KMS-11 (cell line): ENCODE data around the gene RPEL1.

Experiments
- H2AFZ ChIP-seq: fragments of 200-600 bp; sonication (generic); 2 replicates; pipeline ENCODE4 v1.6.1; 2016; ENCODE audit warnings: antibody characterized with exemption, mixed run types, low read depth
- H3K27ac ChIP-seq: fragments of 200-600 bp; sonication (generic); 2 replicates; pipeline ENCODE4 v1.6.1; 2016; ENCODE audit warnings: mild to moderate bottlenecking, mixed run types
- H3K27me3 ChIP-seq: fragments of 200-600 bp; sonication (generic); 2 replicates; pipeline ENCODE4 v1.6.1; 2017; ENCODE audit warnings: mild to moderate bottlenecking, low read depth, mixed run types, moderate library complexity; ENCODE audit not compliant: insufficient read depth
- H3K36me3 ChIP-seq: fragments of 200-600 bp; sonication (generic); 2 replicates; pipeline ENCODE4 v1.6.1; 2017; ENCODE audit warnings: mild to moderate bottlenecking, mixed run types; ENCODE audit not compliant: insufficient read depth
- H3K4me1 ChIP-seq: fragments of 200-600 bp; sonication (generic); 2 replicates; pipeline ENCODE4 v1.6.1; 2016; ENCODE audit warnings: mild to moderate bottlenecking, low read depth, mixed run types; ENCODE audit not compliant: poor library complexity, severe bottlenecking
- H3K4me2 ChIP-seq: fragments of 200-600 bp; sonication (generic); 2 replicates; pipeline ENCODE4 v1.7.0; 2016; ENCODE audit warnings: mild to moderate bottlenecking, mixed run types
- H3K4me3 ChIP-seq: fragments of 200-600 bp; sonication (generic); IDR thresholded peaks from 2 replicates; pipeline ENCODE4 v1.6.1; 2017; ENCODE audit warnings: low read depth, low read length, mixed read lengths; ENCODE audit not compliant: insufficient read depth
- H3K79me2 ChIP-seq: fragments of 200-600 bp; sonication (generic); 2 replicates; pipeline ENCODE4 v1.6.1; 2016; ENCODE audit warnings: low read depth, mixed run types; ENCODE audit not compliant: insufficient read depth
- H3K9ac ChIP-seq: fragments of 200-600 bp; sonication (generic); 2 replicates; pipeline ENCODE4 v1.6.1; 2016; ENCODE audit warnings: mild to moderate bottlenecking, mixed run types
- H4K20me1 ChIP-seq: fragments of 200-600 bp; sonication (generic); 2 replicates; pipeline ENCODE4 v1.6.1; 2016; ENCODE audit warnings: mild to moderate bottlenecking, mixed run types; ENCODE audit not compliant: insufficient read depth
- TF ChIP-seq, protein P1 (sequence below): fragments of 200-600 bp; sonication (generic); conservative IDR thresholded peaks from 2 replicates; pipeline ENCODE4 v1.6.1; 2017; ENCODE audit warnings: low read depth, mild to moderate bottlenecking, antibody characterized with exemption, low read length, moderate library complexity, mixed read lengths

Gene RPEL1

DNA sequence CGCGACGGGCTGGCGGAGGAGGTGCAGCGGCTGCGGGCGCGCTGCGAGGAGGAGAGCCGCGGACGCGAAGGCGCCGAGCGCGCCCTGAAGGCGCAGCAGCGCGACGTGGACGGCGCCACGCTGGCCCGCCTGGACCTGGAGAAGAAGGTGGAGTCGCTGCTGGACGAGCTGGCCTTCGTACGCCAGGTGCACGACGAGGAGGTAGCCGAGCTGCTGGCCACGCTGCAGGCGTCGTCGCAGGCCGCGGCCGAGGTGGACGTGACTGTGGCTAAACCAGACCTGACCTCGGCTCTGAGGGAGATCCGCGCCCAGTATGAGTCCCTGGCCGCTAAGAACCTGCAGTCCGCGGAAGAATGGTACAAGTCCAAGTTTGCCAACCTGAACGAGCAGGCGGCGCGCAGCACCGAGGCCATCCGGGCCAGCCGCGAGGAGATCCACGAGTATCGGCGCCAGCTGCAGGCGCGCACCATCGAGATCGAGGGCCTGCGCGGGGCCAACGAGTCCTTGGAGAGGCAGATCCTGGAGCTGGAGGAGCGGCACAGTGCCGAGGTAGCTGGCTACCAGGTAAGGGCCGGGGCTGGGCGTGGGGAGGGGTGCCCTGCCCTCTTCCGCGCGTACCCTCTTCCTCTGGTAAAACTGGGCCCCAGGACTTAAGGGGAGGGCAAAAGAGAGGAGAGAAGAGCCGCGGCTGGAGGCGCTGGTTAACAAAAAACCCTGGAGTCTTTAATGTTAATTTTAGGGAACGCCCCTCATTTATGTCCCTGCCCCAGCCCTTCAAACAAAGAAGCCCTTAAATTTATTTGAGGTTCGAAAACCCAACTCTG is 32.2 kb downstream of the RPEL1 start:
- H3K27me3 ChIP-seq, result no peaks in the 10 kb centered on the region
- H3K27ac ChIP-seq, result no peak overlapping the region
- H3K4me2 ChIP-seq, result no peak overlapping the region
- no peak overlapping the region for H3K4me3 ChIP-seq
- no peaks in the 10 kb centered on the region for H3K4me1 ChIP-seq
- TF ChIP-seq, protein P1, sequence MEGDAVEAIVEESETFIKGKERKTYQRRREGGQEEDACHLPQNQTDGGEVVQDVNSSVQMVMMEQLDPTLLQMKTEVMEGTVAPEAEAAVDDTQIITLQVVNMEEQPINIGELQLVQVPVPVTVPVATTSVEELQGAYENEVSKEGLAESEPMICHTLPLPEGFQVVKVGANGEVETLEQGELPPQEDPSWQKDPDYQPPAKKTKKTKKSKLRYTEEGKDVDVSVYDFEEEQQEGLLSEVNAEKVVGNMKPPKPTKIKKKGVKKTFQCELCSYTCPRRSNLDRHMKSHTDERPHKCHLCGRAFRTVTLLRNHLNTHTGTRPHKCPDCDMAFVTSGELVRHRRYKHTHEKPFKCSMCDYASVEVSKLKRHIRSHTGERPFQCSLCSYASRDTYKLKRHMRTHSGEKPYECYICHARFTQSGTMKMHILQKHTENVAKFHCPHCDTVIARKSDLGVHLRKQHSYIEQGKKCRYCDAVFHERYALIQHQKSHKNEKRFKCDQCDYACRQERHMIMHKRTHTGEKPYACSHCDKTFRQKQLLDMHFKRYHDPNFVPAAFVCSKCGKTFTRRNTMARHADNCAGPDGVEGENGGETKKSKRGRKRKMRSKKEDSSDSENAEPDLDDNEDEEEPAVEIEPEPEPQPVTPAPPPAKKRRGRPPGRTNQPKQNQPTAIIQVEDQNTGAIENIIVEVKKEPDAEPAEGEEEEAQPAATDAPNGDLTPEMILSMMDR, result no peak
- H3K9ac ChIP-seq, result no peak overlapping the region
- no peak overlapping the region for H2AFZ ChIP-seq
- H3K79me2 ChIP-seq, result no peaks in the 10 kb centered on the region
- H3K36me3 ChIP-seq, result no peaks in the 10 kb centered on the region
- no peaks in the 10 kb centered on the region for H4K20me1 ChIP-seq

DNA sequence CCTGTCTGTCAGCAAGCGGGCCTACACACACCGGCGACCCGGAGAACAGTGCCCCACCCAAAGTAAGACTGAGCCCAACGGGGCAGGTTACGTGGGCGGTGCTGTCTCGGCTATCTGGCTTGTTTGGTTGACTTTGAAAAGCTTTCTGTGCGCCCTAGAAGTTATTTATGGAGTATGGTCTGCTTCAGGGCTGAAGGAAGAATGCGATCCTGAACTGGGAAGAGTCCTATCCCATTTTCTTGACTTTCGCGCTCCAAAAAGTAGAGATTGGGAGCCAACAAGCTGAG is 32.8 kb downstream of the RPEL1 start:
- H4K20me1 ChIP-seq, result no peaks in the 10 kb centered on the region
- H3K27ac ChIP-seq, result no peak overlapping the region
- no peak overlapping the region for H3K4me3 ChIP-seq
- no peak overlapping the region for H3K4me2 ChIP-seq
- TF ChIP-seq, protein P1, result no peak
- no peaks in the 10 kb centered on the region for H3K27me3 ChIP-seq
- H2AFZ ChIP-seq, result no peak overlapping the region
- no peaks in the 10 kb centered on the region for H3K4me1 ChIP-seq
- H3K36me3 ChIP-seq, result no peaks in the 10 kb centered on the region
- no peaks in the 10 kb centered on the region for H3K79me2 ChIP-seq
- no peak overlapping the region for H3K9ac ChIP-seq

DNA sequence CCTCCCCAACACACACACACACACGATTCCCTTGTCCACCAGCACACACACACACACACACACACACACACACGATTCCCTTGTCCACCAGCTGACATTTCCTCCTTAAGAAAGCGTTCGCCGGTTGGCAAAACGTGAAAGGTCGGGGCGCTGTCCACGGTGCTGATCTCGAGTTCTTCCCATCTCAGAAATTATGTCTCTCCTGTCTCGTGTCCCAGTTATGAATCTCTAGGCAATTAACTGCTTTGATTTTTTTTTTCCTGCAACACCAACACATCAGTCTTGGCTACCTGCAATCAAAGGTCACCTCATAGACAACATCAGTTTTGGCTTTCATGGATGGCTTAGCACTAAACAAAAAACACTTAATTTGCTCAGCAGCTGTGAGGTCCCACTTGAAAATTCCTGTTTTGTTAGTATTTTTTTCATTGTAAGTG is 33.2 kb downstream of the RPEL1 start:
- Histone ChIP-seq H3K36me3 (no peaks in the 10 kb centered on the region), H3K4me3 (no peak overlapping the region), H2AFZ (no peak overlapping the region), H3K27me3 (no peaks in the 10 kb centered on the region), H3K79me2 (no peaks in the 10 kb centered on the region), H3K4me1 (no peaks in the 10 kb centered on the region), H4K20me1 (no peaks in the 10 kb centered on the region), H3K4me2 (no peak overlapping the region), H3K27ac (no peak overlapping the region), H3K9ac (no peak overlapping the region)
- TF ChIP-seq, protein P1, result no peak

DNA sequence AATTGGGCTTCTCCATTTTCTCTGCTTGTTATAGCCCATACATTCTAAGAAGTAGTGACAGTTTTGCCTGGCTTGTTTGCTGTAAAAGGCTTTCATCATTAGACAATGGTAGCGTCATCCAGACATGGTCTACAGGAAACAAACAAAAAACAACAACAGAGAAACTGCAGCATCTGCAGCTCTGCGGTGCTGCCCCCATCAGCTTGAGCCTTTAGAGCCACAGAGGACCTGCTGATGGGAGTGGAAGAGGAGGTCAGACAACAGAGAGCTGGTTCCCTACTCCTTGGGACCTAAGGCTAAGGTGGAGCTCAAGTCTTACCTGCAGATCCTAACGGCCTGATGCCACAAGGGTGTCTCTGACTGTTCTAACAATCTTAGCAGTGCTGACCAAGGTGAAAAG is 34.3 kb downstream of the RPEL1 start:
- H3K36me3 ChIP-seq, result no peaks in the 10 kb centered on the region
- H3K27ac ChIP-seq, result no peak overlapping the region
- no peaks in the 10 kb centered on the region for H3K4me1 ChIP-seq
- no peak overlapping the region for H3K4me3 ChIP-seq
- TF ChIP-seq, protein P1, result no peak
- no peaks in the 10 kb centered on the region for H3K27me3 ChIP-seq
- H3K9ac ChIP-seq, result no peak overlapping the region
- H2AFZ ChIP-seq, result no peak overlapping the region
- no peaks in the 10 kb centered on the region for H3K79me2 ChIP-seq
- no peaks in the 10 kb centered on the region for H4K20me1 ChIP-seq
- no peak overlapping the region for H3K4me2 ChIP-seq
